ENCODE results near the gene IL16.
"Not testable (repeated sequence)": the region's sequence is repeated elsewhere in the genome, so short reads cannot be mapped to it uniquely, and the experiment has no call there.

The IL16 gene

GRCh38 chr15:81196576-81197254 lies at the start of gene IL16:
TSS of gene IL16 (plus strand) at chr15:81196879. CDS start at chr15:81225400, 28,521 bp downstream.
- no peak for DNase-seq

GRCh38 chr15:81151389-81151788 lies 45.3 kb upstream of the IL16 start:
- DNase-seq = no peak

- no peak for DNase-seq
Observed at GRCh38 chr15:81152339-81152738, 44.3 kb upstream of the IL16 start.

GRCh38 chr15:81152799-81153198 lies 43.9 kb upstream of the IL16 start:
- DNase-seq = no peak

- peak in 1 of 2 donors; percentile 14 for DNase-seq
Observed at GRCh38 chr15:81155375-81156218, 41.1 kb upstream of the IL16 start.

GRCh38 chr15:81156324-81156723 lies 40.4 kb upstream of the IL16 start:
- DNase-seq = no peak

- DNase-seq = no peak
Observed at GRCh38 chr15:81157195-81157938, 39.3 kb upstream of the IL16 start.

GRCh38 chr15:81157939-81158223 lies 38.8 kb upstream of the IL16 start:
- DNase-seq = no peak

GRCh38 chr15:81158561-81158960 lies 38.1 kb upstream of the IL16 start:
- not testable (repeated sequence) for DNase-seq

- no peak for DNase-seq
Observed at GRCh38 chr15:81160312-81161159, 36.1 kb upstream of the IL16 start.

GRCh38 chr15:81161160-81161673 lies 35.5 kb upstream of the IL16 start:
- DNase-seq = no peak

GRCh38 chr15:81161851-81162250 lies 34.8 kb upstream of the IL16 start:
- no peak for DNase-seq

GRCh38 chr15:81163961-81164800 lies 32.5 kb upstream of the IL16 start:
- no peak for DNase-seq

GRCh38 chr15:81165535-81165934 lies 31.1 kb upstream of the IL16 start:
- no peak for DNase-seq

GRCh38 chr15:81166636-81167305 lies 29.9 kb upstream of the IL16 start:
- DNase-seq = no peak

- no peak for DNase-seq
Observed at GRCh38 chr15:81168131-81168526, 28.6 kb upstream of the IL16 start.

- no peak for DNase-seq
Observed at GRCh38 chr15:81168644-81169043, 28.0 kb upstream of the IL16 start.

- no peak for DNase-seq
Observed at GRCh38 chr15:81170511-81170910, 26.2 kb upstream of the IL16 start.

- no peak for DNase-seq
Observed at GRCh38 chr15:81171286-81171685, 25.4 kb upstream of the IL16 start.

GRCh38 chr15:81174125-81174791 lies 22.4 kb upstream of the IL16 start:
- no peak for DNase-seq

Measured in activated CD4-positive, alpha-beta T cell treated with anti-CD3 and anti-CD28 coated beads for 4 hours (primary cell).